ENCODE results near the gene CHN2.

Gene CHN2

GRCh38 chr7:29328811-29329210, 134.2 kb downstream of the CHN2 start:
- TF ChIP-seq CTCF (IDR thresholded peaks at IDR 0.05; ENCODE audit: low read depth, low read length) = no peak
- H3K4me3 ChIP-seq (ENCODE audit: low read depth, low read length) = no peak overlapping the region

GRCh38 chr7:29329686-29330085, 135.1 kb downstream of the CHN2 start:
- no peak overlapping the region for H3K4me3 ChIP-seq (ENCODE audit: low read depth, low read length)
- TF ChIP-seq CTCF (IDR thresholded peaks at IDR 0.05; ENCODE audit: low read depth, low read length) = no peak

DNA sequence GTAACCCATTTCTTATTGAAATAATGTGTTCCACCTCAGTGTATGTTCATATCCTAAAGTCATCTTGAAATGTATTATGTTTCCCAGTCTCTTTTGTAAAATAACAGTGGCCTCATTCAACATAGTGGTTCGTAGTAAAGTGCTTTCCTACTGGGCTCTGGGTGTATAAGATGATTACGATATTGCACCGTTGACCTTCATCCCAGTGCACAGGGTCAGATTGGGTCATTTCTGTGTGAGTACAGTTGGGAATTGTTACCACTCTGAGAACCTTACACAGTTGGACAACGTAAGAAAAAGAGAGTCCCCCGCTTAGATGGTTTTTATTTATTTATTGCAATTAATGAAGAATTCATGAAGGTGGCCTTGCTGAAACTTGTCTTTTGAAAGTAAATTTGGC, 135.6 kb downstream of the CHN2 start:
- H3K4me3 ChIP-seq (ENCODE audit: low read depth, low read length) = no peak overlapping the region
- TF ChIP-seq CTCF (IDR thresholded peaks at IDR 0.05; ENCODE audit: low read depth, low read length) = no peak

- no peak overlapping the region for H3K4me3 ChIP-seq (ENCODE audit: low read depth, low read length)
- no peak for TF ChIP-seq CTCF (IDR thresholded peaks at IDR 0.05; ENCODE audit: low read depth, low read length)
Observed at GRCh38 chr7:29331163-29331562, 136.6 kb downstream of the CHN2 start.

DNA sequence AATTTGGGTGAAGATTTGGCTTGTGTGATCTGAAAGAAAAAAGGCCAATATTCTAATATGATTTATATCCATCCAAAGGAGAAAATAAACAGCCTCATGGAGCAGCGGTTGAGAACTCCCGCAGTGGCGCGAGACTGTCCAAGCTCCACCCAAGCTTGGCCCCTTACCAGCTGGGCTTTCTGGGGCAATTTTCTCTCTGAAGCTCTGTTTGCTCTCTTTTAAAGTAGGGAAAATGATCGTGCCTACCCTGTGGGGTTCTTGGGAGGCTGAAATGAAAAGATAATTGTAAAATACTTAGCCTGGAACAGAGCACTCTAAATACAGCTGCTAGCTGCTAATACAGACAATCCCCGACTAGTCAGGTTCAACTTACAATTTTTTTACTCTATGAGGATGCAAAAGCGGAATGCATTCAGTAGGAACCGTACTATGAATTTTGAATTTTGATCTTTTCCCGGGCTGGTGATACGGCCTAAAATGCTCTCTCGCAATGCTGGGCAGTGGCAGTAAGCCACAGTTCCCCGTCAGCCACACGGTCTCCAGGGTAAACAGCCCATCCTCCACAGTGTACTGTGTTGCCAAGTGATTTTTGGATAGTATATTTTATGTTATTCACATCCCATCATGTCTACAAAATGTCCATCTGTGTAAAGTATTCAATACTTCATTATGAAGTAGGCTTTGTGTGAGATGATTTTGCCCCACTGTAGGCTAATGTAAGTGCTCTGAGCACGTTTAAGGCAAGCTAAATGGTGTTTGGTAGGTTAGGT, 137.7 kb downstream of the CHN2 start:
- TF ChIP-seq CTCF (IDR thresholded peaks at IDR 0.05; ENCODE audit: low read depth, low read length) = no peak
- no peak overlapping the region for H3K4me3 ChIP-seq (ENCODE audit: low read depth, low read length)

GRCh38 chr7:29332875-29333855, 138.6 kb downstream of the CHN2 start:
- no peak for TF ChIP-seq CTCF (IDR thresholded peaks at IDR 0.05; ENCODE audit: low read depth, low read length)
- H3K4me3 ChIP-seq (ENCODE audit: low read depth, low read length) = no peak overlapping the region
